Fibroblast of skin of left quadriceps (primary cell): ENCODE measurements around the gene TOR4A.

Source experiments
- DNase-seq, 2 experiments: peaks; one replicate each; pipeline ENCODE4 v3.0.0-alpha.2; 2013; ENCODE audit warnings: low read depth in 2 of 2

Gene TOR4A

GRCh38 chr9:137294681-137295237 is 17.2 kb downstream of the TOR4A start:
- no peak for DNase-seq

GRCh38 chr9:137295238-137295811 is 17.8 kb downstream of the TOR4A start:
- DNase-seq = no peak

- no peak for DNase-seq
Measured at GRCh38 chr9:137295849-137296669, 18.5 kb downstream of the TOR4A start.

- DNase-seq = no peak
Measured at GRCh38 chr9:137296670-137297664, 19.4 kb downstream of the TOR4A start.

- no peak for DNase-seq
Measured at GRCh38 chr9:137297966-137298365, 20.4 kb downstream of the TOR4A start.

GRCh38 chr9:137298401-137299202 is 21.1 kb downstream of the TOR4A start:
- DNase-seq = no peak

GRCh38 chr9:137299203-137299565 is 21.7 kb downstream of the TOR4A start:
- DNase-seq = no peak

GRCh38 chr9:137299938-137300337 is 22.4 kb downstream of the TOR4A start:
- DNase-seq = no peak

- DNase-seq = no peak
Measured at GRCh38 chr9:137300567-137301080, 23.1 kb downstream of the TOR4A start.

- DNase-seq = no peak
Measured at GRCh38 chr9:137301081-137301947, 23.8 kb downstream of the TOR4A start.

- DNase-seq = peak; percentile 38 to 45
Measured at GRCh38 chr9:137302118-137302448, 24.6 kb downstream of the TOR4A start, which contains the start of gene NRARP. Gene NRARP, minus strand, starts transcription at chr9:137302271. Its CDS starts 343 bp downstream, at chr9:137301928.

- DNase-seq = no peak
Measured at GRCh38 chr9:137302449-137303150, 25.1 kb downstream of the TOR4A start.

- DNase-seq = no peak
Measured at GRCh38 chr9:137303151-137303892, 25.8 kb downstream of the TOR4A start.

GRCh38 chr9:137303893-137304382 is 26.4 kb downstream of the TOR4A start:
- no peak for DNase-seq

GRCh38 chr9:137304383-137305059 is 27.0 kb downstream of the TOR4A start:
- no peak for DNase-seq

GRCh38 chr9:137305060-137305797 is 27.7 kb downstream of the TOR4A start:
- no peak for DNase-seq

GRCh38 chr9:137305798-137306065 is 28.2 kb downstream of the TOR4A start:
- no peak for DNase-seq
